HuH-7 (cell line): ENCODE data around the gene SPATA24.
"Not testable (repeated sequence)": the region's sequence is repeated elsewhere in the genome, so short reads cannot be mapped to it uniquely, and the experiment has no call there.

Source experiments
- DNase-seq: peaks from one replicate; pipeline ENCODE4 v3.0.0; 2011; ENCODE audit warnings: low spot score

Gene SPATA24, protein sequence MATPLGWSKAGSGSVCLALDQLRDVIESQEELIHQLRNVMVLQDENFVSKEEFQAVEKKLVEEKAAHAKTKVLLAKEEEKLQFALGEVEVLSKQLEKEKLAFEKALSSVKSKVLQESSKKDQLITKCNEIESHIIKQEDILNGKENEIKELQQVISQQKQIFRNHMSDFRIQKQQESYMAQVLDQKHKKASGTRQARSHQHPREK

DNA sequence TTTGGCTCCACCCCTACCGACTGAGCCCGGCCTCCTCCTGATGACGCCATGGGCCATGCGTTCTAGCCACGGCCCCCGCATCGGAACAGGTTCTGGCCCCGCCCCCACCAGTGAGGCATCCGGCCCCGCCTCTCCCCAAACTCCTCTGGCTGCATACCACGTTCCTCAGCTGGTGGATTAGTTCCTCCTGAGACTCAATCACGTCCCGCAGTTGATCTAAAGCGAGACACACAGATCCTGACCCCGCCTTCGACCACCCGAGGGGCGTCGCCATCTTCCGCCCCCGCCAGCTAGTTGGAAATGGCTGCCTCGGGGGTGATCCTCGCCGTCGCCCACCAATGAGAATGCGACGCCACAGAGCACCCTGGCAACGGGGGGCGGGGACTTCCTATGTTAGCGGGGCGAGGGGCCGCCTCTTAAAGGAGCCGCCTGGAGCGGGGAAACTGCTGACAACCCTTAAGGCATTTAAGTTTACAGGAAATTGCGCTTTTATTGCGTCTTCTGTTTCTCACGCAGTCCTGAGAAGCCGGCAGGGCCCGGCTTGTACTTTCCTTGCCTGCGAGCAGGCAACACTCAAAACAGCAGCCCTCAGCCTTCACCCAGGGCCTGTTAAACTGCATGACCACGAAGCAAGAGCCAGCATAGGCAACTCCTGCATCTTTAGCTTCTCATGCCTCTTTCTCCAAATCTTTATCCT is at the start of gene SPATA24:
SPATA24 (minus strand) TSS at position 303 of the 697 bp plus-strand sequence; CDS start at position 274, 29 bp downstream.
- DNase-seq = peak; percentile 94

DNA sequence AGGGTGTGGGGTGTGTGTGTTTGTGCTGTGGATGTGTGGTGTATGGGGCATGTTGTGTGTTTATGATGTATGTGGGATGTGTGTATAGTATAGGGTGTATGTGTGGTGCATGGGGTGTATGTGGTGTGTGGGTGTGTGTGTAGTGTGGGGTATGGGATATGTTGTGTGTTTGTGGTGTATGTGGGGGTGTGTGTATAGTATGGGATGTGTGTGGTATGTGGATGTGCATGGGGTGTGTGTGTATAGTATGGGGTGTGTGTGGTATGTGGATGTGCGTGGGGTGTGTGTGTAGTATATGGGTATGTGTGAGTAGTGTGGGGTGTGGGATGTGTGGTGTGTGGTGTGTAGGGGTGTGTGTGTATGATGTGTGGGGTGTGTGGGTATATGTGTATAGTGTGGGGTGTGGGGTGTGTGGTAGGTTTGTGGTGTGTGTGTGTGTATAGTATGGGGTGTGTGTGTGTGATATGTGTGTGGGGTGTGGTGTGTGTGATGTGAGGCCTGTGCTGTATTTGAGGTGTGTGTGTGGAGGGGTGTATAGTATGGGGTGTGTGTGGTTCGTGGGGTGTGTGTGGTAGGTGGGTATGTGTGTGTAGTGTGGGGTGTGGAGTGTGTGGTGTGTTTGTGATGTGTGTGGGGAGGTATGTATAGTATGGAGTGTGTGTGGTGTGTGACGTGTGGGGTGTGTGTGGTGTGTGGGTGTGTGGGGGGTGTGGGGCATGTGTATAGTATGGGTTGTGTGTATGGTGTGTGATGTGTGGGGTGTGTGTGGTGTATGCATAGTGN is 48.2 kb upstream of the SPATA24 start:
- no peak for DNase-seq

DNA sequence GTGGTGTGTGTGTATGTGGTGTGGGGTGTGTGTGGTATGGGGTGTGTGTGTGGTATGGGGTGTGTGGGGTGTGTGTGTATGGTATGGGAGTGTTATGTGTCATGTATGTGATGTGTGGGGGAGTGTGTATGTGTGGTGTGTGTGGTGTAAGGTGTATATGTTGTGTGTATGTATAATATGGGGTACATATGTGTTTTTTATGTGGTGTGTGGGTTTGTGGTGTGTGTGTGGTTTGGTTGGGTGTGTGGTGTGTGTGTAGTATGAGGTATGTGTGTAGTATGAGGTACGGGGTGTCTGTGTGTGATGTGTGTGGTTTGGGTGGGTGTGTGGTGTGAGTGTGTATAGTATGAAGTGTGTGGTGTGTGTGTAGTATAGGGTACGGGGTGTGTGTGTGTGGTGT is 47.3 kb upstream of the SPATA24 start:
- DNase-seq = no peak

DNA sequence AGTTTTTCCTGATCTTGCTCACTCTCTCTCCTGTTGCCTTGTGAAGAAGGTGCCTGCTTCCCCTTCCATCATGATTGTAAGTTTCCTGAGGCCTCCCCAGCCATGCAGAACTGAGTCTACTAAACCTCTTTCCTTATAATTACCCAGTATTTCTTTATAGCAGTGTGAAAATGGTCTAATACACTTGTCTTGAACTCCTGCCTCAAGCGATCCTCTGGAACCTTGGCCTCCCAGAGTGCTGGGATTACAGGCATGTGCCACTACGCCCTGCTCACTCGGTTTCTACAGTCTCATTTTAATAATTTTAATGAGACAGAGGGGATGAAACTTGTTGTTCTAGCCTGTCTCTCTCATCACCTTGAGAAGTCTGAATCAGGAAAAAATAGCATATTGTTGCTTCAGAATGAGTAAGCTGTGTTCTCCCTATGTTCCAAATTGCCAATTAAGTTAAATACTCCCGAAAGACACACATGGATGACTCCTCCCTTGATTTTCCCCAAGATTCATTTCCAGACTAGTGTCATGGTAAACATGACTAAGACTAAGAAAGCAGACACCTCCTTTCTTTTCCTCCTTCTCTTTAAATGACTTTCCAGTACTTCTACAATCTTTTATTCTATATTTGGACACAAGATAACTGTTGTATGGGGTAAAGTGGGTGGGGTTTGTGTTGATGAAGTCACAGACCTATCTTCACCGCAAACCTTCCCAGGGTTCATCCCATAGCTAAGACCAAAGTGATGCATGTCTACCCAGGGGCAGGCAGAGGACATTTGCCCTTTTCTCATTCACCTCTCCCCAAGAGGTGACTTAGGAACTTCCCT is 43.3 kb upstream of the SPATA24 start:
- DNase-seq = no peak

DNA sequence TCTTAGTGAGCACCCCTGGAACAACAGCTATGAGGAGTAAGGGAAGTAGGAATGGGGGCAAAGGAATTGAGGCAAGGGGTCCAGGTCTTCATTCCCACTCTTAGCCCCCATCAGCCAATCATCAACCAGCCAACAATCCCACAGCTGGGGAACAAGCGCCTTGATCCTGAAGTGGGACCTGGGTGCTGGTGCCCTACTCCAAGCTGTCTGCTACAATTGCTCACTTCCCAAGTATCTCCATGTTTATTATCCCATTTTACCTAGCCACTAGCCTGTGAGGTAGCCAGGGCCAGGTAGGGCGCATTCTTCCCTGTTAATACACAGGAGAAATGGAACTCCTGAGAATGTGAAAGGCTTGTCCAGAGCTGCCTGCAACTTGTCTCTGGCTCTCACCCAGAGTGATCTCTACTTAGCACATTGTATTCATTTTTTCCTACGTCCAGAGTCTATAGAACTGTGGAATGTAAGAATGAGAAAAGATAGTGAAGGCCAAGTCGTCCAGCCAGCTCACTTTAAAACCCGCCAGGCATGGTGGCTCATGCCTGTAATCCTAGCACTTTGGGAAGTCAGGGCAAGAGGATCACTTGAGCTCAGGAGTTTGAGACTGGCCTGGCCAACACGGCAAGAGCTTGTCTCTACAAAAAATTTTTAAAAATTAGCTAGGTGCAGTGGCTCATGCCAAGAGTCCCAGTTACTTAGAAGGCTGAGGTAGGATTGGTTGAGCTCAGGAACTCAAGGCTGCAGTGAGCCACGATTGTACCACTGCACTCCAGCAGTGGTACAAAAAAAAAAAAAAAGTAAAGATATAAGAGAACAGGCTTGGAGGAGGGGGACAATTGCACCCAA is 41.7 kb upstream of the SPATA24 start:
- no peak for DNase-seq

DNA sequence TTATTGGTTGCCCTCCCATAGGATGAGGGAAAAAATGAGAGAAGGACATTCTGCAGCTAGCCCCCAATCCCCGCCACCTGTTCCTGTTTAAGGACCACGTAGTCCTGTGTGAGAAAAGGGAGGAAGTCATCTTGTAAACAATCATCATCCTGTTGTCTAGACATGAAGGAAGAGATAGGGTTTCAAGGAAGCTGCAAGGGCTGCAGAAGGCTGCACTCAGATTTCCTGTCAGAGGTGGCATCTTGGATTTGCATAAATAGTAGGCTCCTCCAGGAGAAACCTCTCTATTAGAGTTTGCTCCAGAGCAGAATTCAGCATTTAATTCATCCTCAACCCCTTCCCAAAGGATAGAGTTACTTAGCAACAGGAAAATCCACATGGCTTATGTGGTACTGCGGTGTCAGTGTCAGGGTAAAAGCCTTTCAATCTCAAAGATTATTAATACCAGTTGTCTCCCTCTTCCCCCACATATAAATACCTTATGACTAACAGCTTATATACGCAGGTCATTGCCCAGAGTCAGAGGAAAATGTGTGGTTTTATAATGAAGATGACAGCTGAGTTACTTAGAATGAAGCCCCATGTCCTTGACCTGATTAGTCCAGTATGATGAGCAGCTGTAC is 40.1 kb upstream of the SPATA24 start:
- DNase-seq = no peak

DNA sequence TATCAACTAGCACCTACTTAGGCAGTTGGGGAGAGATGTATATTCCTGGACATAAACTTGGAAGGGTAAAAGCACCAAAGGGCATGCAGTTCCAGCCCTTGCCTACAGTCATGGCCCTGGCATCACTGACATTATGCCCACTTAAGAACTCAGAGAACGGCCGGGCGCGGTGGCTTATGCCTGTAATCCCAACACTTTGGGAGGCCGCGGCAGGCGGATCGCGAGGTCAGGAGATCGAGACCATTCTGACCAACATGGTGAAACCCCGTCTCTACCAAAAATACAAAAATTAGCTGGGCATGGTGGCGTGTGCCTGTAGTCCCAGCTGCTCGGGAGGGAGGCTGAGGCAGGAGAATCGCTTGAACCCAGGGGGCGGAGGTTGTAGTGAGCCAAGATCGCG is 36.5 kb upstream of the SPATA24 start:
- not testable (repeated sequence) for DNase-seq

DNA sequence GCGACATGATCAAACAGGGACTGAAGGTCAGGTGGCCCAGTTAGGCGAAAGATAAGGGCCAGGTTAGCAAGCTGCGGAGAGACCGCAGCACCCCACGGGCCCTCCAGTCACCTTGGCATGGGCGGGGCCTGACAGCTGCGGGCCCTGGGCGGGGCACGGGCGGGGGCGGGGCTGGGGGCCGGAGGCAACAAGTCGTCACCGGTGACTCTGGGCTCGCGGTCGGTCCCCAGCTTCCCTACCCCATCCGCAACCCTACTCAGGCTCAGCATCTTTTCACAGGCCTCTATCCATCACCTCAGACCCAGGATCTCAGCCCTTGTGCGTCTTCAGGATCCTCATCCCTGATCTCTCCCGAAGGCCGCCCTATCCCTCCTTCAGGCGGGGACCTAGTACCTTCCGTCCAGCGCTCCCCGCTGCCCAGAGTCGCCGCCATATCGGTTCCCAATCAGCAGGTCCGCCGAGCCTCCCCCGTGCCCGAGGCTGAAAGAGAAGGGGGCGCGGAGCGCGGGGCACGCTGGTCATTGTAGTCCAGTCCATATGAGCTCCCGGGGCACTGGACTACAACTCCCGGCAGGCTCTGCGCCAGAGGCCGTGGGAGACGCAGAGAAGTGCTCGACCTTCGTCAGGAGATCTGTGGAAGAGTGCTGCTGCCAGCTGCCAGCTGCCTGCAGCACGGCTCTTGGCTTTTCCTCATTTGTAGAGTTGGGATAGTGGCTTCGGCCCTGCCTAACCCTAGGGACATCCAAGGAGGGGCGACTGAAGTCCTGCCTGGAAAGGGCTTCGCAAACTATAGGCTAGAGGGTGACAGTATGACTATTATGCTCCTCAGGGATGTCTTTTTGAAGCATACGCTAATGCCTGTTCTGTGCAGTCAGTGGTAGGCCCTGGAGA is 35.4 kb upstream of the SPATA24 start, which contains the start of gene DNAJC18:
DNAJC18 (minus strand) TSS at position 513 of the 891 bp plus-strand sequence; CDS start at position 433, 80 bp downstream.
- DNase-seq = peak; percentile 80

DNA sequence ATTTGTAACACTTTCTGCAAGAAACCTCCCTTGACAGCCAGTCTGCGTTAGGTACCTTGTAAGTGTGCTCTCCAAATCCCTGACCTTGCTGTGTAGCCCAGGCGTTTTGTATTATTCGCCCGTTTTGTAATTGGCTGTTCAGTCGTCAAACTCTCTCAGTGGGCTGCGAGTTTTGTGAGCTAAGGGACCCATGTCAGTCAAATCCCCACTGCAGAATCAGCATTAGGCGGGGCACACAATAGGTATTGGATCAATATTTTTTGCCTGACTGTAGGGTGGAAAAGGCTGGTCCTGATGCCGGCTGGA is 34.8 kb upstream of the SPATA24 start:
- DNase-seq = no peak

DNA sequence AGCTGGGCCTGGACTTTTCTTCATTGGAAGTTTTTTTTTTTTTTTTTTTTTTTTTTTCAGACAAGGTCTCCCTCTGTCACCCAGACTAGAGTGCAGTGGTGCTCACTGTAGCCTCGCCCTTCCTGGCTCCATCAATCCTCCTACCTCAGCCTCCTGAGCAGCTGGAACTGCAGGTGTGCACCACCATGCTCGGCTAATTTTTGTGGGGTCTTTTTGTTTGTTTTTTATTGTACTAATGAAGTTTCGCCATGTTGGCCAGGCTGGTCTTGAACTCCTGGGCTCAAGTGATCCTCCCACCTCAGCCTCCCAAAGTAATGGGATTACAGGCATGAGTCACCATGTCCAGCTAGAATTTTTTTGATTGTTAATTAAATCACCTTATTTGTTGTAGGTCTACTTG is 31.8 kb upstream of the SPATA24 start:
- no peak for DNase-seq

DNA sequence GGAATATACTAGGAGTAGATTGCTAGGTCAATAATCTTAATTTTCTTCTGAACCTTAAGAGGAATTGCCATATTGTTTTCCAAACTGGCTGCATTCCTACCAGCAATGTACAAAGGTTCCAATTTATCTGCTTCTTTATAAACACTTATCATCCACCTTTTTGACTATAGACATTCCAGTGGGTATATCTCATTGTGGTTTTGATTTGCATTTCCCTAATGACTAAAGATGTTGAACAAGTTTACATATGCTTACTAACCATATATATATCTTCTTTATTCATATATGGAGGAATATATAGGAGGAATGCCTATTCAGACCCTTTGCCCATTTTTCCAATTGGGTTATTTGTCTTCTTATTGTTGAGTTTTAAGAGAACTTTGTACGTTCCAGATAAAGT is 27.8 kb upstream of the SPATA24 start:
- no peak for DNase-seq

DNA sequence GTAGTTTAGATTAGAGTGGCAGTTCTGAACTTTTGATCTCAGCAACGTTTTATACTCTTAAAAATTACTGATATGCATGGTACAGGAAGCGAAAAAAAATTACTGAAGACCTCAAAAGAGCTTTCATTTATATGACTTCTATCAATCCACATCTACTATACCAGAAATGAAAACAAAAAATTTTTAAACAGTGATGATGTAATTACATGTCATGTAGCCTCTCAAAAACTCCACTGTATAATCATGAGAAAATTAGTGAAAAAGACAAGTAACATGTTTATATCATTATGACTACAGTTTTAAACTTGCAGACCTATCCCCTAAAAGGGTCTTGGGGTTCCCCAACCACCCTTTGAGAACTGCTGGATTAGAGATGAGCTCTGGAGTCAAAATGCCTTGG is 26.1 kb upstream of the SPATA24 start:
- DNase-seq = no peak

DNA sequence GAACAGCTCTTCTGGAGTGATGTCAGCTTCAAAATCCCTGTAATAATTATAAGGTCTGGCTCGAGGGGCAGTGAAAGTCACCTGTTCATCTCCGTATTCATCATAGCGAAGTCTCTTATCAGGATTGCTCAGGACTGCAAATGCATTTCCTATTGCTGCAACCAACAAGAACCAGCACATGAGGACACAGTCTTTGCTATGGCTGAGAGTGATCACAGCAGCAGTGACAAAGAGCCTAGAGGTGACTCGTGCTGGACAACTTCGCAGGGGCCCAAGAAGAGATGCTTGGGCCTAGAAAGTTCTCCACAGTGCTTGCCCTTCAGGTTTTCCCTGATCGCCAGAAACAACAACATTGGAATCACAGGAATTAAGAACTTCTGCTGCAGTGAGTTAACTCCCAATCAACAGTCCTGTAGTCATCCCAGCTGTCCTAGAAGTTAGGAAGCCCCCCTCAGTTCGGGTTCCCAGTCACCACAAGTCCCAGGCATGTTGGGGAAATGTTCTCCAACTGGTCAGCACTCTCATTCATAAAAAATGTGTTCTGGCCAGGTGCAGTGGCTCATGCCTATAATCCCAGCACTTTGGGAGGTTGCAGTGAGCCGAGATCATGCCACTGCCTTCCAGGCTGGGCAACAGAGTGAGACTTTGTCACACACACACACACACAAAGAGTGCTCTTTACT is 22.5 kb upstream of the SPATA24 start:
- DNase-seq = no peak

DNA sequence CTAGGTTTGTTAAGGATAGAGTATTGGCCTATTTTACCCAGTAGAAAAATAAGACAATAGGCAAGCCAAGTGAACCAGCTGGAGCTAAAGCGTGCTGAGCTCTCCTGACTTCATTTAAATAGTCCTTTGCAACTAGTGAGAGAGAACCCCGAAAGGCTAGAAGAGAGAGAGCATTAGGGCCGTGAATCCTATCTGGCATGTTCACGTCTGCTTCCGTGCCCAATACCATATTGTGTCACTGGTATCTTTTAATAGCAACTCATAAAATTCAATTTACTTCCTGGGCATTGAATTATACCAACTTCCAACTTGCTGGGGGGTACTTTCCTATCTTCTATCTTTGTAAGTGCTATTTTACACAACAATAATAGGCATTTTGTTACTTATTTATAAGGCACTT is 21.6 kb upstream of the SPATA24 start:
- DNase-seq = no peak

DNA sequence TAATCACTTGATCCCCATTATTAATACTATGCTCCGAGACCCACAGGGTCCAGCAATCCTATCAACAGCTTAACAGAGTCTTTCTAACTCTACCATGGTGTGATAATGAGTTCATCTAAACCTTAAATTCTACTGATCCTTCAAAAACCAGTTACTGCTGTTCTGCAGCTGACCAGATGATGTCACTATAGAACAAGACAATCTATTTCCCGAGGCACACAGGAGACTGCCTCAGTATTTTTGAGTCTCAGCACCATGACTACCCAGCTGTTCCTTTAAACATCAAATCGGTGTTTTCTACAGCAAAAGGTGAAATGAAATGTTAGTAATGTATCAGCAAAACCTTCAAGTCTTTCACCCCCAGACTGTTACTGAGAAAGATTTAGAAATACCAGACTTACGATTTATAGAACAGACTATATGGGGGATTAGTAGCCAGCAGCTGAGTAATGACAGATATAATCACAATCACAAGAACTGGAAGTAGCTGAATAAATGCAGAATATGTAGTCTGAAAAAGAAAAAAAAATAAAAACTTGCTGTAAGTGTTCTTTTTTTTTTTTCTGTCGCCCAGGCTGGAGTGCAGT is 18.5 kb upstream of the SPATA24 start:
- peak; percentile 56 for DNase-seq

DNA sequence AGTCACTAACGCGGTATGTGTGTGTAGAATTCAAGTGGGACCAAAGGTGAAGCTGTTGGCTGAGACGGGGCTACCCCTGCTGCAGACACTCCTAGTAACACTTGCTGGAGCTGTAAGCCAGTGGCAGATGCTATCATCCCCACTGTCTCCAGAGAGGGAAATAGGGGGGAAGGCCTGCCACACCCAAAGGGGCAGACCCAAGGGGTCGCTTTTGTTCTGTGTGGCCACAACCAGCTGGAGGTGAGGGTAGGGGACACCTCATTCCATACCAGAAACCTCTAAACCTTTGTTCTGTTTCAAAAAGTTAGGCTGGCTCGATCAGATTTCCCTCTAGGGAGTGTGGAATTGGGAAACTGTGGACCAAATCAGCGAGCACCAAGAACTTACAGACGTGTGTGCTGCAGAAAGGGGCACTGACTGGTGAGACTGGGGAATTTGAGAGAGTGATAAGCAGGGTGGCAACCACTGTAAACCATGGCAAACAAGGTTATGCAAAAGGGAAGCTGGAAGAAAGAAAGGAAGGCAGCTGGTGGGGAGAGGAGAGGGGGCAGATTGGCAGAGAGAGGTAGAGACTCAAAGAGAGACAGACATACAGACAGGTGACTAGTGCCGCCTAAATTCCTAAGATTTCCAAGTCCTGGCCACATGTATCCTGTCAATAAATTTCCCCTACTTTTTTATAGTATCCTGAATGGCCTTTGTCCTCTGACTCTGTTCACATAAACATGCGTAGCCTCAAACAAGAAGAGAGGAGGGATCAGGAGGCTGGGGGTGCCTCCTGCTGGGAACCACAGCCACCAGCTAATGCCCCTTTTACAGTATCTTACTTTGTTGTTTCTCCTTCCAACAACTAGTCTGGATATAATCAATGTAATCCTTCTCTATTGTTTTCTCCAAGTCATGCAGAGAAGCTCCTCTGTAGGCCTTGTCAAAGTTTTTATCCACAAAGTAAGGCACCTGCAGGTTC is 15.6 kb upstream of the SPATA24 start:
- DNase-seq = no peak

DNA sequence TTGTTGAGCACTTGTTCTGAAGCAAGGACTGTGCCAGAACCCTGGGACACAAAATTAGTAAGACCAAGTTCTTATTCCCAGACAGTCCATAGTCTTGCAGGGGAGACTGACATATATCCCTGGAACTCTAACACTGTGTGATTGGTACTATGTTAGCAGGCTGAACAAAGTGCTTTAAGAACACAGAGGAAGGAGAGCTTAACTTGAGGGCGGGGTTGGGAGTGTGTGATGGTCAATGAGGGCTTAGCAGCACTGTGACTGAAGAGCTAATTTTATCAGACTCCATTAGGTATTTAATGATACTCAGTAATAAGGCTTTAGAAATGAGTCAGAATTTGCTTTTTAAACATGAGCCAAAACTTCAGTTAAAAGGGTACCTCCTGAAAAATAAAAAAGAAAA is 14.9 kb upstream of the SPATA24 start:
- no peak for DNase-seq

DNA sequence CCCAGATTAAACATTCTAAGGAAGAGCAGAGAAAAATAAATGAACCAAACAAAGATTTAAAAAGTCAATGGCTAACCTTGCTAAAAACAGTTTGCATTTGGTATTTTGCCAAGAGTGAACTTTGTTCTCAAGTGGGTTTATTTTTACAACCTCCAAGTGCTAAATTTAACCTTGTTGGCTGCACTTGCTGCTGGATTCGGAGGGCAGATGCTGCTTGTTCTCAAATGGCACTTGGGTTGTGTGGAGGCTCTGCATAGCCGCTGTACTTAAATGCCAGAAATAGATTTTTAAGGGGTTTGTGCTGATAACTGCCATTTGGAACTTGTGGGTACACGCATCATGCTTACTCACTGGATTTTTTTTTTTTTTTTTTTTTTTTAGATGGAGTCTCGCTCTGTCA is 13.3 kb upstream of the SPATA24 start:
- no peak for DNase-seq
